Measurements from ENCODE around the gene SPOCK3.

The SPOCK3 gene

DNA sequence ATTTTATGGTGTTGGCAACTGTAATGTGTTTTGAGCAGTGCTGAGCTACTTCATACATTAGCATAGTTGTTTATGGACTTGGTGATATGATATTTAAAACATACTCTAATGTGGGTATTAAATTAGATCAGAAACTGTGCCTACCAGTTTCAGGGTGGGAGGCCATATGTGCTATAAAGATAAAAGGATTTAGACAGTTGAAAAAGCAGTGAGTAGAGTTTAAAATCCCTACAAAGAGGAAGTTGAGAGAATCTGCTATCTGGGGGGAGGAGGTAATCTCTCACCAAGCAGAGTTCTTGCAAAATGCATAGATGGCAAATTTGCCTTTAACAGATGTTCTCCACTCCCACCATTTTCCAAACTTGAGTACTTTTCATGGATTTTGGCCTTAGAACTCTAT is 154.5 kb downstream of the SPOCK3 start:
- DNase-seq (ENCODE audit: low read depth) = no peak
- TF ChIP-seq, protein P1, sequence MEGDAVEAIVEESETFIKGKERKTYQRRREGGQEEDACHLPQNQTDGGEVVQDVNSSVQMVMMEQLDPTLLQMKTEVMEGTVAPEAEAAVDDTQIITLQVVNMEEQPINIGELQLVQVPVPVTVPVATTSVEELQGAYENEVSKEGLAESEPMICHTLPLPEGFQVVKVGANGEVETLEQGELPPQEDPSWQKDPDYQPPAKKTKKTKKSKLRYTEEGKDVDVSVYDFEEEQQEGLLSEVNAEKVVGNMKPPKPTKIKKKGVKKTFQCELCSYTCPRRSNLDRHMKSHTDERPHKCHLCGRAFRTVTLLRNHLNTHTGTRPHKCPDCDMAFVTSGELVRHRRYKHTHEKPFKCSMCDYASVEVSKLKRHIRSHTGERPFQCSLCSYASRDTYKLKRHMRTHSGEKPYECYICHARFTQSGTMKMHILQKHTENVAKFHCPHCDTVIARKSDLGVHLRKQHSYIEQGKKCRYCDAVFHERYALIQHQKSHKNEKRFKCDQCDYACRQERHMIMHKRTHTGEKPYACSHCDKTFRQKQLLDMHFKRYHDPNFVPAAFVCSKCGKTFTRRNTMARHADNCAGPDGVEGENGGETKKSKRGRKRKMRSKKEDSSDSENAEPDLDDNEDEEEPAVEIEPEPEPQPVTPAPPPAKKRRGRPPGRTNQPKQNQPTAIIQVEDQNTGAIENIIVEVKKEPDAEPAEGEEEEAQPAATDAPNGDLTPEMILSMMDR (IDR thresholded peaks at IDR 0.05; ENCODE audit: low read length, missing control alignments) = no peak
- H3K4me3 ChIP-seq (replicated peaks; ENCODE audit: low read depth, low read length) = no peak overlapping the region

DNA sequence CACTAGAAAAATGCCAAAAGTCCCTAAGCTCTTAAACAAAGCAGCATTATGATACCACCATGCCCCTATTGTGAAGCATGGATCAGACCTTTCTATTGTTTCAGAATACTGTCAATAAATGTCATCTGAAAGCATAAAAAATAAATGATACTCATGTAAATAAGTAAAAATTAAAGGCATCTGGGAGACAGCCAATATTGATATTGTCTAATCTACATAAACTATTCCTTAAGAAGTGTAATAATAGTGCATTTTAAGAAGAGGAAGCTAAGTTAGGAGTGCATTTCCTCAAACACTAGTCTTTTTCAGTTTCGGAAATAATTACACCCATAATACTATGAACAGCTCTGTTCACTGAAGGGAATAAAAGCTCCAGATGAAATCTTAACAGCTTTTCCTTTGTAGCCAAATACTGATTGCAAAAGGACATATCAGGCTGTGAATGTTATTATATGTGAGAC is 181.6 kb downstream of the SPOCK3 start:
- DNase-seq (ENCODE audit: low read depth) = no peak
- TF ChIP-seq, protein P1 (IDR thresholded peaks at IDR 0.05; ENCODE audit: low read length, missing control alignments) = no peak
- H3K4me3 ChIP-seq (replicated peaks; ENCODE audit: low read depth, low read length) = no peak overlapping the region

DNA sequence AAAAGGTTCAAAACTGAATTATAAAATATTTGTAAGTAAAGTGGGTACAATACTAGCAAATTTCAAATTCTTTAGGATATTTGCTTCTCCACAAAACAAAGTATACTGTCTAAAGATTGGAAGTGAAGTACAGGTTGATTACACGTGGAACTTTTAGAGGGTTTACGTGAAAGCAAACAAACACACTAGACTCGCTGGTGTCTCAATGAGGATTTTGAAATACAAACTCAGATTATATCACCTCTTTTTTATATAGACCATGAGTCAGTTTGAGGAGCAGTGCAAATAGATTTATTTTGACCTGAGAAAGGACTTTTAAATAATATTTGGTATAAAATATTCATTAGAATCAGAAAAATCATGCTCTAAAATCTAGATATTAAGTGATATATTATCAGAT is 185.0 kb downstream of the SPOCK3 start:
- no peak for DNase-seq (ENCODE audit: low read depth)
- H3K4me3 ChIP-seq (replicated peaks; ENCODE audit: low read depth, low read length) = no peak overlapping the region
- TF ChIP-seq, protein P1 (IDR thresholded peaks at IDR 0.05; ENCODE audit: low read length, missing control alignments) = no peak

DNA sequence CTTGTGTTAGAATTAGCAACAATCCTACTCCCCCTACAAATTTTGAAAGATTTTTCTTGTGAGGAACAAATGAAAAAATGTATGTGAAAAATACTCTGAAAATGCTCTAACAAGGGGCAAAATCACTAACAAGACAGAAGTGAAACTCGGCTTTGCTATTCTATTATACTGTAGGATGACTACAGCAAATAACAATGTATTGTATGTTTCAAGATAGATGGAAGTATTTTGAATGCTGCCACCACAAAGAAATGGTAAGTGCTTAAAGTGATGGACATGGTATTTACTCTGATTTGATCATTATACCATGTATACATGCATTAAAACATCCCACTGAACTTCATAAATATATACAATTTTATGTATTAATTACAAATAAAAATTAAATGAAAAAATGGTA is 192.8 kb downstream of the SPOCK3 start:
- TF ChIP-seq, protein P1 (IDR thresholded peaks at IDR 0.05; ENCODE audit: low read length, missing control alignments) = no peak

DNA sequence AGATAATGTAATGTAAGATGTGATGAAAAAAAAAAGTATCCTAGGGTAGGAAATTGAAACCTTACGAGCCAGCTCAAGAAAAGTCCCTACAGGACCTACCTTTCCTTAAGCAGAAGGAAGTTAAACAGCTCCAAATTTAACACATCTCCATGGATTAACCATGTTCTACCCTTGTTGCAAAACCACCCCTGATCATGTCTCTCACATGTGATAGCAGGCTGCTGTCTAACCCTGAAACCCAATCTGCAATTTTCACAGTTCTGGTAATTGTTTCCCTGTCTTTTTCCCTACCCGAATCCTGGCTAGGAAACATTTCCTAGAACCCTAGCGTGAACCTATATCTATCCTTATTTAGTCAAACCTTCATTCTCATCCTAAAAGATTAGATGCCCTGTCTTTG is 198.9 kb downstream of the SPOCK3 start:
- no peak for DNase-seq (ENCODE audit: low read depth)
- H3K4me3 ChIP-seq (replicated peaks; ENCODE audit: low read depth, low read length) = no peak overlapping the region

More for the DNA sequence above, 192.8 kb downstream of the SPOCK3 start:
- no peak for DNase-seq (ENCODE audit: low read depth)
- H3K4me3 ChIP-seq (replicated peaks; ENCODE audit: low read depth, low read length) = no peak overlapping the region

DNA sequence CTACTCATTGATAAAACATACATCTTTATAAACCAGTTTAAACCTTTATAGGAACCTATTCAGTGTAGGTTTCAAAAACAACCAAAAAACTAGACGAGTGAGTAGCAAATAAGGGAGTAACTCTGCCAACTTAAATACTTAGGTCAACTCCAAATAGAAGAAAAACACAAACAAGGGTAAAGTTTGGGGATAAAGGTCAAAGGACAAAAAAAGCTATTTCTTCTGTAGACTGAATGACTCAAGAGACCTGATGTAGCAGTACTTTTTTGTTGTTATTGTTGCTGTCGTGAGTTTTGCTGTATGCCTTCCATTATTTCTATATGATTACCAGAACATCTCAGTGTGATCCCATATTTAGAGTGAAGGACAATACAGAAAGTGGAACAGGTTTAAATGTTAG is 199.3 kb downstream of the SPOCK3 start:
- TF ChIP-seq, protein P1 (IDR thresholded peaks at IDR 0.05; ENCODE audit: low read length, missing control alignments) = no peak
- H3K4me3 ChIP-seq (replicated peaks; ENCODE audit: low read depth, low read length) = no peak overlapping the region
- no peak for DNase-seq (ENCODE audit: low read depth)

More for the DNA sequence above, 198.9 kb downstream of the SPOCK3 start:
- TF ChIP-seq, protein P1 (IDR thresholded peaks at IDR 0.05; ENCODE audit: low read length, missing control alignments) = no peak

DNA sequence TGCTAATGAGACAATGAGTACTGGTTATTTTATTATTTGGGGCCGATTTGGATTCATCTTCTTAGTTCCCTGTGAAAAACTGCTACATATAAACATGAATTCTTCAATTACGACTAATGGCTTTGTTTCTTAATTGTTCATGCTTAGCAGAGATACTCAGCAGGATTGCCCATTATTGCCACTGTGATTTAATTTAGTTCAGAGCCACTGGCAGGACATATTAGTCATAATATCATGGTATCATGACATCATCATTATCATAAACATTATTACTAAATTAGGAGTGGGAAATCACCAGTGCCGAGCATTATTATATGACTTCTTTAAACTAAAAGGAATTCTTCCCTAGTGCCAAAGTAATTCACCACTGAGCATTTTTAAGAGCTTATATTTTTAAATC is 201.4 kb downstream of the SPOCK3 start:
- TF ChIP-seq, protein P1 (IDR thresholded peaks at IDR 0.05; ENCODE audit: low read length, missing control alignments) = no peak
- no peak overlapping the region for H3K4me3 ChIP-seq (replicated peaks; ENCODE audit: low read depth, low read length)
- DNase-seq (ENCODE audit: low read depth) = peak; percentile 53
